ENCODE measurements around the gene CYP3A7. TPM values are rescaled to one million over a fixed set of nuclear protein-coding genes. Genes with fewer than 3 reads are reported as not detected.

The CYP3A7 gene
- total and polyA plus RNA-seq, 8 donors: 0.11 to 1.3 (median 0.23) TPM; not detected in 1

DNA sequence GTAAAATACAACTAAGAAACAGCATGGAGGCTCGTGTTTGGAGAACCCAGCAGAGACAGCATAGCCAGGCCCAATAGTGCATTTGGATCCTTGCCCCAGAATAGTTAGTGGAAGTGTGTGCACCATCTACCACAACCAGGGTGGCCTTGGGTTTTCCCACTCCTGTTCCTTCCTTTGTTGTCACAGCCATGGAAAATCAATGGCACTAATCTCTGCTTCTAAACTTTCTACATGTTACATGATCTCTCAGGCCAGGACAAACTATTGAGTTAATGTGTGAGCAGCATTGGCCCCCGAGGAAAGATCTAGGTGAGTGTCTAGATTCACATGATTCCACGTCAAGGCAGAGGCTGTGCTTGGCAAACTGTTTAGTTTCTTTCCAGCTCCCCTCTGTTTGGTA is 2.0 kb downstream of the CYP3A7 start:
- ATAC-seq (peak; percentile 46 to 78 (median 69)), FAIRE-seq (no peak), DNase-seq (peak in 2 of 6 donors; percentile 39 to 46)
- Histone ChIP-seq H3K9me3 (no peaks in the 10 kb centered on the region), H3K36me3 (no peaks in the 10 kb centered on the region), H3K4me1 (peaks cover 10 to 17% (median 12%) of the 10 kb centered on the region in 3 donors), H3K27ac (peak overlapping the region in 1 of 4 donors; percentile 33), H3K4me3 (no peak overlapping the region), H3K27me3 (no peaks in the 10 kb centered on the region)
- intact Hi-C loops (cut with DNase I): no loop called here
- TF ChIP-seq, protein P1, sequence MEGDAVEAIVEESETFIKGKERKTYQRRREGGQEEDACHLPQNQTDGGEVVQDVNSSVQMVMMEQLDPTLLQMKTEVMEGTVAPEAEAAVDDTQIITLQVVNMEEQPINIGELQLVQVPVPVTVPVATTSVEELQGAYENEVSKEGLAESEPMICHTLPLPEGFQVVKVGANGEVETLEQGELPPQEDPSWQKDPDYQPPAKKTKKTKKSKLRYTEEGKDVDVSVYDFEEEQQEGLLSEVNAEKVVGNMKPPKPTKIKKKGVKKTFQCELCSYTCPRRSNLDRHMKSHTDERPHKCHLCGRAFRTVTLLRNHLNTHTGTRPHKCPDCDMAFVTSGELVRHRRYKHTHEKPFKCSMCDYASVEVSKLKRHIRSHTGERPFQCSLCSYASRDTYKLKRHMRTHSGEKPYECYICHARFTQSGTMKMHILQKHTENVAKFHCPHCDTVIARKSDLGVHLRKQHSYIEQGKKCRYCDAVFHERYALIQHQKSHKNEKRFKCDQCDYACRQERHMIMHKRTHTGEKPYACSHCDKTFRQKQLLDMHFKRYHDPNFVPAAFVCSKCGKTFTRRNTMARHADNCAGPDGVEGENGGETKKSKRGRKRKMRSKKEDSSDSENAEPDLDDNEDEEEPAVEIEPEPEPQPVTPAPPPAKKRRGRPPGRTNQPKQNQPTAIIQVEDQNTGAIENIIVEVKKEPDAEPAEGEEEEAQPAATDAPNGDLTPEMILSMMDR (IDR thresholded peaks at IDR 0.05): no peak
- 26 to 28% methylated on average over 3 of the region's 3 CpGs for WGBS, 2 donors

DNA sequence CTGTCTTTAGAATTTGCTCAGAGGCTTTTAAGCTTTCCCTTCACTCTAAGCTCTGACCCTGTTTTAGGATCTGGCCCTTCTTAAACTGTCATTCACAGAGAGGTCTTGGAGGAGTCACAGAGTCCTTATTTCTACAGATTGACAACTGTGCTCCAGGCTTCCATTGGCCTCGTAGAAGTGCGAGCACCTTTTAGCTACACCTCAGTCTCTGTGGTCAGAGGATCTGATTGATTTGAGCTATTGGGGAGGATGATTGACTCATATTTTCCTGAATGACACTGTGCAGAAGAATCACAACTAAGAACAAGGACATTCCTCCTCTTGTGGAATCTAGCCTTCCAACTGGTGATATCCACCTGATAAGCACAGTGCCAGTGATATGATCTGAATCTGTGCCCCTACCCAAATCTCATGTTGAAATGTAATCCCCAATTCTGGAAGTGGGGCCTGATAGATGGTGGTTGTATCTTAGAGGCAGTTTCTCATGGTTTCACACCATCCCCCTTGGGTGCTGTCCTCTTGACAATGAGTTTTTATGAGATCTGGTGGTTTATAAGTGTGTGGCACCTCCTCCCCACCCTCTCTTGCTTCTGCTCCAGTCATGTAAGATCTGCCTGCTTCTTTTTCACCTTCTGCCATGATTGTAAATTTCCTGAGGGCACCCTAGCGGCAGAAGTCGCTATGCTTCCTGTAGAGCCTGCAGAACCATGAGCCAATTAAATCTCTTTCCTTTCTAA is 3.2 kb downstream of the CYP3A7 start:
- peaks cover 10 to 17% (median 12%) of the 10 kb centered on the region in 3 donors for H3K4me1 ChIP-seq
- H3K4me3 ChIP-seq: no peak overlapping the region
- no peaks in the 10 kb centered on the region for H3K36me3 ChIP-seq
- no peak overlapping the region for H3K27ac ChIP-seq
- DNase-seq (no peak), FAIRE-seq (no peak), ATAC-seq (no peak)
- no peaks in the 10 kb centered on the region for H3K9me3 ChIP-seq
- no peaks in the 10 kb centered on the region for H3K27me3 ChIP-seq
- intact Hi-C loops (cut with DNase I): no loop called here
- TF ChIP-seq, protein P1 (IDR thresholded peaks at IDR 0.05): no peak
- WGBS, 2 donors: 93 to 97% methylated on average over 4 of the region's 4 CpGs

DNA sequence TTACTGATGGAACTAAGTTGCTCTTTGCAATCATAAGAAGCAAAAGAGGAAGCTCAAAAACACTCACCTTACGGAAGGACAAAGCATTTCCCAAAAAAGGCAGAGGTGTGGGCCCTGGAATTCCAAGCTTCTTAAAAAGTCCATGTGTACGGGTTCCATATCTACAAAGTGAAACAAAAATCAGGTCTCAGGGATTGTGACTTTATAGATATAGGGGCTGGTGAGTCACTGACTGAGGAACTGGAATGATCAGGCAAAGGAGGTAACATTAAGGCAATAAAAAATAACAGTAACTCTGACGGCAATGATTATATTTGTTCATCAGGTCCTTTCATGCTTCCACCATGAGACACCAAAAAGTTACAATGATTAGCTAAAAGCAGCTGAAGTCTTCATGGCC is 4.0 kb downstream of the CYP3A7 start:
- Histone ChIP-seq H3K4me1 (peaks cover 10 to 17% (median 12%) of the 10 kb centered on the region in 3 donors), H3K27ac (no peak overlapping the region), H3K36me3 (no peaks in the 10 kb centered on the region), H3K9me3 (no peaks in the 10 kb centered on the region), H3K4me3 (no peak overlapping the region), H3K27me3 (no peaks in the 10 kb centered on the region)
- 89 to 93% methylated on average over 3 of the region's 3 CpGs for WGBS, 2 donors
- ATAC-seq (no peak), FAIRE-seq (no peak), DNase-seq (no peak)
- intact Hi-C loops (cut with DNase I): no loop called here
- TF ChIP-seq, protein P1 (IDR thresholded peaks at IDR 0.05): no peak

DNA sequence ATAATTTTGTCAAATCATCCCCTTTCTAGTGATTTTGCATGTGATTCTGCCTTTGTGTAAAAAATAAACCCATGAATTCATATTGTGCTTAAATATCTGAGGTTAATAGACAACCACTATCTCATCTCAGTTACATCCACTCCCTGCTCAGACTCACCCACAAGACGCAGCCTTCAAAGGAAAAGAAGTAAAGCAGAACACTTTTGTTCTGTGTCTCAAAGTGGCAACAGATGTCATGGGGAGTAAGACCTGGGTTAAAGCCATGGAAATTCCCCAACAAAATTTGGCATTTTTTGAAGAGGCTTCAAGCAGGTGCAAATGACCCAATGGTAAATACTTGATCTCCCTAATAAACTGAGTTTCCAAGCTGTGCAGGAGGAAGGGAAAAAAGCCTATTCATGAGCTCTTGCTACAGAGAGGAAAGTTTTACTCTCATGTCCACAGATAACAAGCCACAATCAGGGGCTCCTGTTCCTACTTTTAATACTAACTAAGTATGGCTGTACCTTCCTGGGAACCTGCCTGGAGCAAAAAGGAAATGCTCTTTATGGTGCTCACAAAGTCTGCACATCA is 4.7 kb downstream of the CYP3A7 start:
- WGBS, 2 donors: 68 to 76% methylated on average over 1 of the region's 1 CpG
- no peaks in the 10 kb centered on the region for H3K9me3 ChIP-seq
- intact Hi-C loops (cut with DNase I): no loop called here
- no peaks in the 10 kb centered on the region for H3K27me3 ChIP-seq
- no peak for ATAC-seq
- no peak for FAIRE-seq
- no peaks in the 10 kb centered on the region for H3K36me3 ChIP-seq
- no peak for DNase-seq
- H3K27ac ChIP-seq: no peak overlapping the region
- H3K4me3 ChIP-seq: no peak overlapping the region
- TF ChIP-seq, protein P1 (IDR thresholded peaks at IDR 0.05): no peak
- peaks cover 10 to 17% (median 12%) of the 10 kb centered on the region in 3 donors for H3K4me1 ChIP-seq

Data from pancreas (tissue), 10 donors.